T-helper 17 cell (primary cell): ENCODE measurements around the gene HTR3A. TPM values are rescaled to one million over a fixed set of nuclear protein-coding genes. Genes with fewer than 3 reads are reported as not detected.

Experiments
- ATAC-seq: fragments of 150-1000 bp; cut with Tn5 transposase; 2 replicates; pipeline ENCODE4 v1.10.0; 2021; ENCODE audit warnings: mild to moderate bottlenecking, moderate library complexity
- DNase-seq, 3 donors: peaks; one replicate each; pipeline versions ENCODE4 v3.0.0 to v3.0.0-alpha.2; 2020 to 2021
- H3K9me3 ChIP-seq: one replicate; pipeline ENCODE4 v1.7.0; 2013; ENCODE audit warnings: low read length, mild to moderate bottlenecking; ENCODE audit not compliant: control insufficient read depth, poor library complexity, severe bottlenecking
- H3K27ac Mint-ChIP-seq: one replicate; pipeline ENCODE4 v1.8.0; 2022; ENCODE audit warnings: mild to moderate bottlenecking, moderate library complexity, mixed read lengths
- H3K27me3 Mint-ChIP-seq: one replicate; pipeline ENCODE4 v1.8.0; 2022; ENCODE audit warnings: mixed read lengths
- H3K36me3 Mint-ChIP-seq: one replicate; pipeline ENCODE4 v1.8.0; 2022; ENCODE audit warnings: low read depth, mixed read lengths
- H3K4me1 Mint-ChIP-seq: one replicate; pipeline ENCODE4 v1.8.0; 2022; ENCODE audit warnings: mild to moderate bottlenecking, mixed read lengths
- H3K4me3 Mint-ChIP-seq: one replicate; pipeline ENCODE4 v1.8.0; 2022; ENCODE audit warnings: mild to moderate bottlenecking, moderate library complexity, mixed read lengths
- total RNA-seq, 4 donors: library from RNA in 2 of 4; stranded (reverse) in 2 of 4; gene quantifications; one replicate each; pipeline ENCODE4 v1.2.3 and lab custom pipeline; 2022 to 2026

The HTR3A gene
- total RNA-seq, 2 donors from 2014 or later, result not detected

DNA sequence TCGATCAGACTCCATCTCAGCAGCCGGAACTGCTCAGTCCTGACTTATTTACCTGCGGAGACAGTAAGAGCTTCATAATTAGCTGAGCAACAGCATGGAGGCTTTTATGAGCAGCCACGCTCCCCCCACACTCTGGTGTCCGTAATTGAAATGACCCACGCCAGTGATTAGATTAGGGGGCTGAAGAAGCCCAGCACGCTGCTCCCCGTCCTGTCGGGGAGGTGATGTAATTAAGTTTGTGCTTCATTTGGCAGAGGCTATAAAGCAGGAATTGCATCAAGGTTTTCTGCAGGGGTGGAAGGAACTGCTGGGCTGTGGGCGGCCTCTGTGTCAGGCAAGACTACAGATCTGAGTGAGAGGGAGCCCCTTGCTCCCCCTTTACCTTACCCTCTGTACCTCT lies 22.8 kb upstream of the HTR3A start:
- DNase-seq, result no peak
- no peaks in the 10 kb centered on the region for H3K9me3 ChIP-seq
- H3K27ac Mint-ChIP-seq, result no peak overlapping the region
- H3K36me3 Mint-ChIP-seq, result peaks cover 6% of the 10 kb centered on the region
- H3K27me3 Mint-ChIP-seq, result peaks cover 74% of the 10 kb centered on the region
- peaks cover 5% of the 10 kb centered on the region for H3K4me1 Mint-ChIP-seq
- no peak for ATAC-seq
- H3K4me3 Mint-ChIP-seq, result no peak overlapping the region

DNA sequence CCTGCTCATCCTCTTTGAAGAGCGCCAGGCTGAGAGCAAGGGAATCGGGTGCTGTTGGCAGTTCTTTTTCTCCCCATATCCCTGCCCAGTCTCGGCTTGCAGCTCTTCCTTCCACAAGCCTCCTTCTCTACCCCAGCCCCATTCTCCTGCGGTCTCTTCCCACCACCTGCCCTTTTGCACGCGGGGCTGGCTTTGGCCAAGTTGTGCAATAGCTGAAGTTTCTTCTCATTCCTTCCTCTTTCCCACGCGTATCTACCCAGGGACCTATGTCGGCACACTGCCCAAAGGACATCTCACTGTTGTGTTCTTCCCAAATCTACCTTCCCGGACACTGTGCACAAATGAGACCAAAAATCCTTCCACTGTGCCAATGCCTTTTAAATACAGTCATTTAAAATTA lies 22.3 kb upstream of the HTR3A start:
- peaks cover 5% of the 10 kb centered on the region for H3K4me1 Mint-ChIP-seq
- ATAC-seq, result no peak
- peaks cover 74% of the 10 kb centered on the region for H3K27me3 Mint-ChIP-seq
- no peak overlapping the region for H3K4me3 Mint-ChIP-seq
- no peak for DNase-seq
- H3K9me3 ChIP-seq, result no peaks in the 10 kb centered on the region
- no peak overlapping the region for H3K27ac Mint-ChIP-seq
- H3K36me3 Mint-ChIP-seq, result peaks cover 6% of the 10 kb centered on the region

GRCh38 chr11:113954235-113954634 lies 20.7 kb upstream of the HTR3A start:
- H3K27ac Mint-ChIP-seq, result no peak overlapping the region
- DNase-seq (no peak), ATAC-seq (no peak)
- peaks cover 76% of the 10 kb centered on the region for H3K27me3 Mint-ChIP-seq
- H3K9me3 ChIP-seq, result no peaks in the 10 kb centered on the region
- peaks cover 6% of the 10 kb centered on the region for H3K36me3 Mint-ChIP-seq
- H3K4me1 Mint-ChIP-seq, result peaks cover 3% of the 10 kb centered on the region
- no peak overlapping the region for H3K4me3 Mint-ChIP-seq

DNA sequence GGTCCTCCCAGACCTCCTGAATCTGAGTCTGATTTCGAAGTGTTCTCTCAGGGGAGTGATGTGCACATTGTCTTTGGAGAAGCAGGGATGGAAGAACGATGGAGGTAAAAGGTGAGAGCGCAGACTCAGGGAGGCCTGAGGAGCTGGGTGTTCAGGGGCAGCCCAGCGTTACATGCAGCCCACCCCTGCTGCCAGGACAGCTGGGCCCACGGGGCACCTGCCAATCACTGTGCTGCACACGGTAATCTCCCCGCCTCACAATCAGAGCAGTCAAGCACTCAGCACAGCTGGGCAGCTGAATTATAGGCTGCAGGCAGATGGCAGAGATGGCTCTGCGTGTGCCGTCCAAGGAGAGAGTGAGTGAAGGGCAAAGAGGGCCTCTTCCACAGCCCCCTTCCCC lies 17.9 kb upstream of the HTR3A start:
- Mint-ChIP-seq H3K4me1 (peaks cover 5% of the 10 kb centered on the region), H3K27ac (no peak overlapping the region), H3K27me3 (peaks cover 52% of the 10 kb centered on the region), H3K4me3 (no peak overlapping the region), H3K36me3 (peaks cover 3% of the 10 kb centered on the region)
- DNase-seq (no peak), ATAC-seq (no peak)
- no peaks in the 10 kb centered on the region for H3K9me3 ChIP-seq

DNA sequence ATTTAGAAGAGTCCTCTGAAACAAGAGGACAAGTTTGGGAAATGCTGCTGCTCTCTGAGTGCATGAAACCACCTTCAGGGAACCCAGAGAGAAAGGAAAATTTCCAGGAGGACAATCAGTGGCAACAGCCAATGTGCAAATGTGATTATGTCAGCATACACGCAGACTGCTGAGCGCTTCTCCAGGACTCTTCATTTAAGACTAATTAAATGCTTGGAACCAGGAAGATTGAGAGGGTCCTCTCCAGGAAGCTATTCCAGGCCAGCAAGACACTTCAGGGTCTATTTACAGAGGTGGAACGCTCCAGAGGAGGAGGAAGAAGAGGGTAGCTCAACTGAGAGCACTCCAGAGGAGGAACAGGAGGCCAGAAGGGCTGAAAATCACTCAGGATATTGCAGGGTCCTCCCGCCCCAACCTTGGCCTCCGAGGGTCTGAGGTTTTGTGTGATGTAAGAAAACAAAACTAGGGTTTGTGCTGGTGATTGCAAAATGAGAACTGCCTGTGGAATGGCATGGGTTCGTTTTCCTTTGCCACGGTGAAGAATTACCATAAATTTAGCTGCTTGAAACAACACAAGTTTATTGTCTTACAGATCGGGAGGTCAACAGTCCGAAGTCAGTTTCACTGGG lies 14.1 kb upstream of the HTR3A start:
- H3K9me3 ChIP-seq, result no peaks in the 10 kb centered on the region
- no peak overlapping the region for H3K4me3 Mint-ChIP-seq
- no peak for ATAC-seq
- H3K36me3 Mint-ChIP-seq, result no peaks in the 10 kb centered on the region
- peaks cover 3% of the 10 kb centered on the region for H3K4me1 Mint-ChIP-seq
- H3K27me3 Mint-ChIP-seq, result peaks cover 29% of the 10 kb centered on the region
- no peak for DNase-seq
- H3K27ac Mint-ChIP-seq, result no peak overlapping the region

GRCh38 chr11:113967361-113967760 lies 7.5 kb upstream of the HTR3A start:
- Mint-ChIP-seq H3K27ac (no peak overlapping the region), H3K27me3 (peaks cover 25% of the 10 kb centered on the region), H3K4me3 (no peak overlapping the region), H3K36me3 (no peaks in the 10 kb centered on the region), H3K4me1 (no peaks in the 10 kb centered on the region)
- H3K9me3 ChIP-seq, result no peaks in the 10 kb centered on the region
- DNase-seq (no peak), ATAC-seq (no peak)

- H3K4me3 Mint-ChIP-seq, result no peak overlapping the region
- H3K27ac Mint-ChIP-seq, result no peak overlapping the region
- H3K36me3 Mint-ChIP-seq, result no peaks in the 10 kb centered on the region
- DNase-seq, result no peak
- no peak for ATAC-seq
- no peaks in the 10 kb centered on the region for H3K9me3 ChIP-seq
- peaks cover 37% of the 10 kb centered on the region for H3K27me3 Mint-ChIP-seq
- H3K4me1 Mint-ChIP-seq, result no peaks in the 10 kb centered on the region
Measured at GRCh38 chr11:113971506-113972195, 3.3 kb upstream of the HTR3A start.

GRCh38 chr11:113977071-113977490 lies 2.2 kb downstream of the HTR3A start:
- ATAC-seq (peak; percentile 28), DNase-seq (no peak)
- Mint-ChIP-seq H3K4me1 (peaks cover 3% of the 10 kb centered on the region), H3K4me3 (no peak overlapping the region), H3K36me3 (peaks cover 2% of the 10 kb centered on the region), H3K27me3 (peaks cover 54% of the 10 kb centered on the region), H3K27ac (no peak overlapping the region)
- H3K9me3 ChIP-seq, result no peaks in the 10 kb centered on the region

GRCh38 chr11:113977701-113978100 lies 2.8 kb downstream of the HTR3A start:
- Mint-ChIP-seq H3K27ac (no peak overlapping the region), H3K4me3 (no peak overlapping the region), H3K27me3 (peaks cover 49% of the 10 kb centered on the region), H3K36me3 (peaks cover 2% of the 10 kb centered on the region), H3K4me1 (peaks cover 3% of the 10 kb centered on the region)
- ATAC-seq, result peak; percentile 71
- H3K9me3 ChIP-seq, result no peaks in the 10 kb centered on the region
- no peak for DNase-seq

DNA sequence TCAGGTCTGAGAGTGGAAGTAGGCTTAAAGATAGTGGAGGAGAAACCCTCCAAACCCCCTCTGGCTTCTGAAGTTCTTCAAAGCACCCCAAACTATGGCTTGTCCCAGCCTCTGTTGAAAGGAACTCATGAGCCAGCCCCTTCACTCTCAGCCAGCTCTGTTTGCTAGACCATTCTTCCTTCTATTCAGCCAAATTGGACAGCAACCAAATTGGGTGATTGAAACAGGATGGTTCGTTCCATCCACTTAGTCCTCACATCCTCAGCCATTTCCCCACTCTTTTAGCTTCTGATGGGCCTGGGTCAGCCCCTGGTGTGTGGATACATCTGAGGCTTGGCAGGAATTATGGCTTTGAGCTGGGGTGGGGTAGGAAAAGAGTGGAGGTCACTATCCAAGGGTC lies 4.5 kb downstream of the HTR3A start:
- H3K27ac Mint-ChIP-seq, result no peak overlapping the region
- ATAC-seq, result no peak
- H3K9me3 ChIP-seq, result no peaks in the 10 kb centered on the region
- peaks cover 65% of the 10 kb centered on the region for H3K27me3 Mint-ChIP-seq
- no peak for DNase-seq
- peaks cover 2% of the 10 kb centered on the region for H3K36me3 Mint-ChIP-seq
- H3K4me3 Mint-ChIP-seq, result no peak overlapping the region
- peaks cover 3% of the 10 kb centered on the region for H3K4me1 Mint-ChIP-seq

- peaks cover 62% of the 10 kb centered on the region for H3K27me3 Mint-ChIP-seq
- peaks cover 3% of the 10 kb centered on the region for H3K4me1 Mint-ChIP-seq
- DNase-seq (no peak), ATAC-seq (no peak)
- H3K9me3 ChIP-seq, result no peaks in the 10 kb centered on the region
- peaks cover 4% of the 10 kb centered on the region for H3K36me3 Mint-ChIP-seq
- H3K27ac Mint-ChIP-seq, result no peak overlapping the region
- no peak overlapping the region for H3K4me3 Mint-ChIP-seq
Measured at GRCh38 chr11:113980785-113981184, 5.9 kb downstream of the HTR3A start.

- H3K9me3 ChIP-seq, result no peaks in the 10 kb centered on the region
- Mint-ChIP-seq H3K4me1 (peaks cover 3% of the 10 kb centered on the region), H3K4me3 (no peak overlapping the region), H3K27me3 (peaks cover 68% of the 10 kb centered on the region), H3K27ac (no peak overlapping the region), H3K36me3 (peaks cover 4% of the 10 kb centered on the region)
- no peak for DNase-seq
- no peak for ATAC-seq
Measured at GRCh38 chr11:113982306-113982705, 7.4 kb downstream of the HTR3A start.

- Mint-ChIP-seq H3K27me3 (peaks cover 71% of the 10 kb centered on the region), H3K27ac (no peak overlapping the region), H3K36me3 (peaks cover 6% of the 10 kb centered on the region), H3K4me3 (no peak overlapping the region), H3K4me1 (peaks cover 5% of the 10 kb centered on the region)
- DNase-seq, result no peak
- no peaks in the 10 kb centered on the region for H3K9me3 ChIP-seq
- no peak for ATAC-seq
Measured at GRCh38 chr11:113984781-113985180, 9.9 kb downstream of the HTR3A start.

DNA sequence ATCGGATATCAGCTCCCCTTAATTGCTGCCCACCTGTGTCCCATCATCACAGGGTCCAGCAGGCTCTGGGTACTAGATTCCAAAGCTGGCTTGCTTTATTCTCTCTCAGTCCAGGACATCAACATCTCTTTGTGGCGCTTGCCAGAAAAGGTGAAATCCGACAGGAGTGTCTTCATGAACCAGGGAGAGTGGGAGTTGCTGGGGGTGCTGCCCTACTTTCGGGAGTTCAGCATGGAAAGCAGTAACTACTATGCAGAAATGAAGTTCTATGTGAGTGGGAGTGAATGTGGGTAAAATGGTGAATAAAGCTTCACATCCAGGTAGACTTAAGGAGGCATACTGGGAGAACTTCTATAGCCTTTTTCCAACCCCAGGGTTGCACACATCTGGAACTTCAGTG lies 11.0 kb downstream of the HTR3A start:
- no peak for DNase-seq

More for the DNA sequence above, 11.0 kb downstream of the HTR3A start:
- peaks cover 4% of the 10 kb centered on the region for H3K36me3 Mint-ChIP-seq
- H3K27me3 Mint-ChIP-seq, result peaks cover 60% of the 10 kb centered on the region
- no peak for ATAC-seq
- H3K4me3 Mint-ChIP-seq, result no peak overlapping the region
- H3K27ac Mint-ChIP-seq, result no peak overlapping the region
- H3K9me3 ChIP-seq, result no peaks in the 10 kb centered on the region
- peaks cover 2% of the 10 kb centered on the region for H3K4me1 Mint-ChIP-seq
